Thyroid gland (tissue), 4 donors: ENCODE results near the gene BBS9.

Experiments used
- CTCF ChIP-seq, 6 experiments: fragments of 200-600 bp in 3 of 6; fragments of 450-650 bp in 3 of 6; sonication (generic) in 3 of 6; IDR thresholded peaks; one replicate each; pipeline ENCODE4 v1.5.1; 2016 to 2019; ENCODE audit warnings: antibody characterized with exemption in 6 of 6, mild to moderate bottlenecking in 2 of 6, inconsistent platforms in 1 of 6, moderate library complexity in 1 of 6
- POLR2A ChIP-seq, 2 donors: fragments of 450-650 bp; IDR thresholded peaks; one replicate each; pipeline ENCODE4 v1.6.1; 2017; ENCODE audit warnings: antibody characterized with exemption in 2 of 2, mild to moderate bottlenecking in 2 of 2, moderate library complexity in 1 of 2

DNA sequence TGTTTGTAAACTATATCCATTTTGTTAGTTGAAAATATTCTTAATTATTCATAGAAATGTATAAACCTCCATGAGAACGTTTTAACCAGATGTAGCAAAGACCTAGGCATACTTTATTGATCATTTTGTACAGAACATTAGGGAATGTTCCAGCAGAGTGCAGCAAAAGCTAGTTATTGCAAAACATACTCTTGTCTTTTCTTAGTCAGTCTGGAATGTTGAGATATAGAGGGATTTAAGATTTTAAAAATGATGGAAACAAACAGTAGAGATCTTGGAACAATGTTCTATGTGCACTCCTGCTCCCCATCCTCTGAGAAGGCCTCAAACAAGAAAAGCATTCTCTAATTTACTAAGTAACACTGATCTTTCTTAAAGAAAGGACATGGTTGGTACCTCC lies 292.1 kb downstream of the BBS9 start:
- TF ChIP-seq CTCF (IDR thresholded peaks at IDR 0.05) (no peak), POLR2A (IDR thresholded peaks at IDR 0.05) (no peak)
